GM19035 (cell line): Measurements from ENCODE around the gene GAB1.
A peak's percentile ranks its signal among the peaks of the same experiment; 100 is the strongest.
"Not testable (repeated sequence)": the region's sequence is repeated elsewhere in the genome, so short reads cannot be mapped to it uniquely, and the experiment has no call there.

Experiments used
- ATAC-seq: cut with Tn5 transposase; IDR thresholded peaks from one replicate; pipeline ENCODE4 v1.9.1; 2021; ENCODE audit not compliant: unreplicated experiment

Gene GAB1

GRCh38 chr4:143337600-143338287 lies 1.1 kb downstream of the GAB1 start:
- no peak for ATAC-seq

GRCh38 chr4:143338313-143338712 lies 1.6 kb downstream of the GAB1 start:
- no peak for ATAC-seq

GRCh38 chr4:143339497-143339896 lies 2.8 kb downstream of the GAB1 start:
- no peak for ATAC-seq

GRCh38 chr4:143341186-143341755 lies 4.6 kb downstream of the GAB1 start:
- ATAC-seq = no peak

- no peak for ATAC-seq
Observed at GRCh38 chr4:143343276-143343831, 6.7 kb downstream of the GAB1 start.

- no peak for ATAC-seq
Observed at GRCh38 chr4:143344041-143344440, 7.4 kb downstream of the GAB1 start.

GRCh38 chr4:143344774-143345173 lies 8.1 kb downstream of the GAB1 start:
- no peak for ATAC-seq

GRCh38 chr4:143345356-143345755 lies 8.7 kb downstream of the GAB1 start:
- no peak for ATAC-seq

- ATAC-seq = no peak
Observed at GRCh38 chr4:143346206-143346605, 9.5 kb downstream of the GAB1 start.

GRCh38 chr4:143347484-143348111 lies 10.9 kb downstream of the GAB1 start:
- ATAC-seq = no peak

GRCh38 chr4:143348233-143349077 lies 11.8 kb downstream of the GAB1 start:
- no peak for ATAC-seq

GRCh38 chr4:143349858-143350527 lies 13.3 kb downstream of the GAB1 start:
- ATAC-seq = not testable (repeated sequence)

GRCh38 chr4:143351149-143351691 lies 14.5 kb downstream of the GAB1 start:
- ATAC-seq = no peak

GRCh38 chr4:143351774-143352451 lies 15.2 kb downstream of the GAB1 start:
- ATAC-seq = no peak

- ATAC-seq = no peak
Observed at GRCh38 chr4:143352720-143353119, 16.0 kb downstream of the GAB1 start.

- no peak for ATAC-seq
Observed at GRCh38 chr4:143353797-143354196, 17.1 kb downstream of the GAB1 start.

GRCh38 chr4:143354990-143355389 lies 18.3 kb downstream of the GAB1 start:
- peak; percentile 28 for ATAC-seq

GRCh38 chr4:143355540-143356217 lies 19.0 kb downstream of the GAB1 start:
- no peak for ATAC-seq

GRCh38 chr4:143356493-143356892 lies 19.8 kb downstream of the GAB1 start:
- no peak for ATAC-seq
